Testis (tissue), 3 donors: Measurements from ENCODE around the gene CRYBB1. TPM values are rescaled to one million over a fixed set of nuclear protein-coding genes. Genes with fewer than 3 reads are reported as not detected.

Experiments
- DNase-seq: peaks from one replicate; pipeline ENCODE4 v3.0.0-alpha.2; 2019
- H3K27ac ChIP-seq, 2 donors: fragments of 200-600 bp; sonication (generic); one replicate each; pipeline ENCODE4 v1.5.1; 2019
- H3K27me3 ChIP-seq: fragments of 200-600 bp; sonication (generic); one replicate; pipeline ENCODE4 v1.5.1; 2019
- H3K36me3 ChIP-seq: fragments of 200-600 bp; sonication (generic); one replicate; pipeline ENCODE4 v1.5.1; 2017; ENCODE audit warnings: low read depth; ENCODE audit errors: missing control alignments
- H3K4me1 ChIP-seq: fragments of 200-600 bp; sonication (generic); one replicate; pipeline ENCODE4 v1.5.1; 2019
- H3K4me3 ChIP-seq, 2 donors: fragments of 200-600 bp; sonication (generic); one replicate each; pipeline ENCODE4 v1.5.1; 2017 to 2019
- H3K9me3 ChIP-seq: fragments of 200-600 bp; sonication (generic); one replicate; pipeline ENCODE4 v1.5.1; 2017
- CTCF ChIP-seq, 3 experiments: fragments of 450-650 bp in 2 of 3; fragments of 200-600 bp in 1 of 3; sonication (generic) in 1 of 3; IDR thresholded peaks; one replicate each; pipeline ENCODE4 v1.5.1; 2016 to 2019; ENCODE audit warnings: antibody characterized with exemption in 3 of 3, mild to moderate bottlenecking in 2 of 3, moderate library complexity in 1 of 3
- POLR2A ChIP-seq: fragments of 450-650 bp; IDR thresholded peaks from one replicate; pipeline ENCODE4 v1.6.1; 2017; ENCODE audit warnings: antibody characterized with exemption, mild to moderate bottlenecking, moderate library complexity
- WGBS, 2 donors: methylation state at CpG; one replicate each; pipeline ENCODE4 v1.1.5; 2018; 5-methylcytosine and 5-hydroxymethylcytosine counted together
- intact Hi-C: fragments of 100-400 bp; cut with DNase I; formaldehyde crosslinking; loops from one replicate; pipeline ENCODE4 v1.15.1; 2023; ENCODE audit warnings: low total_unique reads
- polyA plus RNA-seq: library from polyadenylated mRNA; stranded (reverse); fragments of 350-450 nt; fragmentation: Illumina TruSeq; extraction: RNeasy Lipid Tissue Mini Kit (QIAGEN cat#74804); gene quantifications from one replicate; pipeline ENCODE4 v1.2.3, GENCODE V29; 2014; ENCODE audit warnings: low read depth, low replicate concordance; ENCODE audit not compliant: insufficient read depth
- total RNA-seq, 2 donors: library from RNA; depleted of rRNA; stranded (reverse); fragments of >200 nt; gene quantifications; one replicate each; pipeline ENCODE4 v1.2.3, GENCODE V29; 2016

Gene CRYBB1
- total and polyA plus RNA-seq, 3 donors from 2014 or later = 0.80 TPM; not detected in 2

GRCh38 chr22:26609287-26609686 lies 8.5 kb downstream of the CRYBB1 start:
- intact Hi-C loops = no loop called here
- 89 to 90% methylated on average over 2 of the region's 2 CpGs for WGBS, 2 donors
- H3K4me1 ChIP-seq = no peaks in the 10 kb centered on the region

GRCh38 chr22:26608129-26608528 lies 9.7 kb downstream of the CRYBB1 start:
- H3K4me3 ChIP-seq = no peak overlapping the region
- no peak overlapping the region for H3K27ac ChIP-seq
- H3K36me3 ChIP-seq = no peaks in the 10 kb centered on the region
- 35 to 37% methylated on average over 2 of the region's 2 CpGs for WGBS, 2 donors
- no peaks in the 10 kb centered on the region for H3K27me3 ChIP-seq
- no peaks in the 10 kb centered on the region for H3K4me1 ChIP-seq
- intact Hi-C loops = no loop called here
- no peak for DNase-seq
- TF ChIP-seq CTCF (IDR thresholded peaks at IDR 0.05) = no peak
- no peak for TF ChIP-seq POLR2A
- no peaks in the 10 kb centered on the region for H3K9me3 ChIP-seq

More at GRCh38 chr22:26609287-26609686, 8.5 kb downstream of the CRYBB1 start:
- Histone ChIP-seq H3K9me3 (no peaks in the 10 kb centered on the region), H3K27me3 (no peaks in the 10 kb centered on the region), H3K4me3 (no peak overlapping the region), H3K27ac (no peak overlapping the region), H3K36me3 (no peaks in the 10 kb centered on the region)
- DNase-seq = no peak
- TF ChIP-seq POLR2A (no peak), CTCF (IDR thresholded peaks at IDR 0.05) (no peak)

GRCh38 chr22:26606611-26607010 lies 11.2 kb downstream of the CRYBB1 start:
- no peak overlapping the region for H3K4me3 ChIP-seq
- H3K4me1 ChIP-seq = no peaks in the 10 kb centered on the region
- no peak for TF ChIP-seq POLR2A
- H3K27me3 ChIP-seq = no peaks in the 10 kb centered on the region
- no peaks in the 10 kb centered on the region for H3K9me3 ChIP-seq
- H3K27ac ChIP-seq = no peak overlapping the region
- no peak for DNase-seq
- WGBS, 2 donors = 83 to 86% methylated on average over 4 of the region's 4 CpGs
- intact Hi-C loops = no loop called here
- no peaks in the 10 kb centered on the region for H3K36me3 ChIP-seq

GRCh38 chr22:26604368-26604767 lies 13.5 kb downstream of the CRYBB1 start:
- H3K4me1 ChIP-seq = no peaks in the 10 kb centered on the region
- intact Hi-C loops = no loop called here
- H3K27me3 ChIP-seq = no peaks in the 10 kb centered on the region
- no peak overlapping the region for H3K4me3 ChIP-seq
- H3K36me3 ChIP-seq = no peaks in the 10 kb centered on the region
- no peak for DNase-seq
- WGBS, 2 donors = 79 to 88% methylated on average over 1 of the region's 1 CpG
- H3K9me3 ChIP-seq = no peaks in the 10 kb centered on the region
- TF ChIP-seq POLR2A (no peak), CTCF (IDR thresholded peaks at IDR 0.05) (no peak)
- no peak overlapping the region for H3K27ac ChIP-seq

GRCh38 chr22:26602127-26602526 lies 15.7 kb downstream of the CRYBB1 start:
- H3K27me3 ChIP-seq = no peaks in the 10 kb centered on the region
- intact Hi-C loops = no loop called here
- WGBS, 2 donors = 69 to 94% methylated on average over 4 of the region's 4 CpGs
- no peak for DNase-seq
- H3K9me3 ChIP-seq = no peaks in the 10 kb centered on the region
- no peaks in the 10 kb centered on the region for H3K36me3 ChIP-seq
- TF ChIP-seq POLR2A (no peak), CTCF (IDR thresholded peaks at IDR 0.05) (no peak)
- H3K27ac ChIP-seq = no peak overlapping the region
- no peak overlapping the region for H3K4me3 ChIP-seq
- H3K4me1 ChIP-seq = no peaks in the 10 kb centered on the region
